ENCODE data around the gene MYCBPAP. TPM values are rescaled to one million over a fixed set of nuclear protein-coding genes. Genes with fewer than 3 reads are reported as not detected.

MYCBPAP gene
- total RNA-seq, 1 donor from 2014 or later: not detected

DNA sequence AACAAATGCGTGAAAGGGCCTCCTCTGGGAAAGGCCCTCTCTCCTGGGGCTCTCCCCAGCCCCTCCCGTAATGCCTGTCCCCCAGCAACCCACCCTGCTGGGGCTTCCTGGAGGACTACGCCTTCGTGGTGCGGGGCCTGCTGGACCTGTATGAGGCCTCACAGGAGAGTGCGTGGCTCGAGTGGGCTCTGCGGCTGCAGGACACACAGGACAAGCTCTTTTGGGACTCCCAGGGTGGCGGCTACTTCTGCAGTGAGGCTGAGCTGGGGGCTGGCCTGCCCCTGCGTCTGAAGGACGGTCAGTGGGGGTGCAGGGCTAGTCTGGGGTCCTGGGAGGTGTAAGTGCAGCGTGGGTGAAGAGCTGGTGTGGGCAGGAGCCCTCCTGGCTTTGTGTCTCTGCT, 43.6 kb downstream of the MYCBPAP start:
- no peak for DNase-seq (ENCODE audit: low spot score)

DNA sequence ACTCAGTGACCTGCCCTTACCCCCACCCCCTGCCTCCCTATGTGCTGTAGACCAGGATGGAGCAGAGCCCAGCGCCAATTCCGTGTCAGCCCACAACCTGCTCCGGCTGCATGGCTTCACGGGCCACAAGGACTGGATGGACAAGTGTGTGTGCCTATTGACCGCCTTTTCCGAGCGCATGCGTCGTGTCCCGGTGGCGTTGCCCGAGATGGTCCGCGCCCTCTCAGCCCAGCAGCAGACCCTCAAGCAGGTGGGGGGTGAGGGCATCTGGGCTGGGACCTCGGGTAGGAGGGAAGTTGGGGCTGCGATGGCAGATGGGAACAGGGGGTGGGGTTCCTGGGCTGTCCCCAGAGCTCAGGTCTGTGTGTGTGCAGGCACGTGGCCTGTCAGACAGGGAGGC, 46.0 kb downstream of the MYCBPAP start:
- no peak for DNase-seq (ENCODE audit: low spot score)

- DNase-seq (ENCODE audit: low spot score): no peak
Measured at GRCh38 chr17:50556803-50557202, 48.6 kb downstream of the MYCBPAP start.

DNA sequence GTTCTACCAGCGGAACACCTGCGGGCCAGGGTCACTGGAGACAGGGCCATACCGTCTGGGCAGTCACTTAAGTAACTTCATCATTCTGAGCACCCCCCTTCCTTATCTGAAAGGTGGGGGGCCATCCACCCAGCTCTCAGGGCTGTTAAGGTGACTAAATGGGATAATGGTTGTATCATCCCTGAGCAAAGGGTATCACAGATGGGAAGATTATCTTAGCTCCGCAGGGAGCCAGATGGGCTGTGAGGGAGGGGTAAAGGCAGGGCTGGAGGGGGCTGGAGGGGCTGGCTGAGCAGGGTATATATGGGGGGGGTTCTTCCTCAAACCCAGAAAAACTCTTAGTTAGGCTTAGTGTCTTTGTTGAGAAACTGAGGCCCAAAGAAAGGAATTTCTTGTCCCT, 49.4 kb downstream of the MYCBPAP start:
- DNase-seq (ENCODE audit: low spot score): no peak

DNA sequence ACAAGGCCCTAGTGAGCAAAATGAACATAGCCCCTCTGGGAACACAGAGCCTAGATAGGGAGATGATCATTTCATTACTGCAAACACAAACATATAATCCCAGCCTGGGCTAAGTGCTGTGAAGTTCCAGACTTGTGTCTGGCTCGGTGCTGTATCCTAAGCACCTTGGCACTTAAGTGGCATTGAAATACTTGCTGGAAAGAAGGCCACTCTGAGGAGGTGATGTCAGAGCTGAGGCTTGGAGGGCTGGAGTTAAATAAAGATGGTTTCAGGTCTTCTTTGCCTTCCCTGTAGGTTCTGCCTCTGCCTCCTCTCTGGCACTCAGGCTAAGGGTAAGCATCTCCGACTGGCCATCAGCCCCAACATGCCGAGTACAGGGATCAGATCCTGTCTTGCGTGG, 49.9 kb downstream of the MYCBPAP start:
- DNase-seq (ENCODE audit: low spot score): no peak

DNA sequence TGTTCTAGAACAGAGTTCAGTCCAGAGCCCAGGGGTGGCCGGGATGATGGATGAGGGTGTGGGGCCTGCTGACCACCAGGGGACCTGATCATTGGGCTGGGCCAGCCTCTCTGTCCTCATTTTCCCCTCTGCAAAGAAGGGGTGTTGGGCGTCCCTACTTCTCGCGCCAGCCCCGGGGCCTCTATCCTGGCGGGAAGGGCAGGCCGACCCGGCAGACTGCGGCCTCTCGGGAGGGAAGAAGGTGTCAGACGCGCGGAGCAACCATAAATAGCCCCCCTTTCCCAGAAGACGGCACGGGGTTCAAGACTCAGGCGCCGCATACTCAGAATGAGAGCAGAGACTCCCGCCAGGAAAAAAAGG, 50.3 kb downstream of the MYCBPAP start:
- no peak for DNase-seq (ENCODE audit: low spot score)

DNA sequence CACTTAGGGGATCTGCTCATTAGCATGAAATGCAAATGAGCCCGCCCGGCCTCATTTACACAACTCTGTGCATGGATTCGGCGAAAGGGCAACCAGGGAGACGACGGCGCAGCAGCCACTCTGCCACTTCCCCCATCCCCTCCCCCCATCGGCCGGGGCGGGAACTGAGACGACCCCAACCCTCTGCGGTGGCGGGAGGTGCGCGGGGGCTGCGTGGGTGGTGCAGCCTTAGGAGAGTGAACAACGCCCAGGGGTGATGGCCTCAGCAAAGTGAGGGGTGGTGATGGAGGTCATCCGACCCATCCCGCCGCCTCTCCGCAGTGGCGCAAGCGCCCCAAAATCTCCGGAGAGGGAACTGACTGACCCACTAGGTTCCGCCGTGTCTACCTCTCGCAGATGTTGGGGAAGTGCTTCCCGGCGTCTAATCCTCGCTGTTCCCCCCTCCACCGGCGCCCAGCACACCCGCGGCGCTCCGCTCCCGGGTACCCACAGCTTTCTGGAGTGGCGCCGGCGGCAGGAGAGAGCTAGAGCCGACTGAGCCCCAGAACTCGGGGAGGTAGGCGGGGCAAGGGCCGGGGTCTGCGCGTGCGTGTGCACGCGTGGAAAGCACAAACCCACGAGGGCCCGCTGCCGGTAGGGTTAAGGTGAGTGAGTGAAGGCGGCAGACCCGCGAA, 50.8 kb downstream of the MYCBPAP start:
- DNase-seq (ENCODE audit: low spot score): no peak

- DNase-seq (ENCODE audit: low spot score): peak; percentile 89
Measured at GRCh38 chr17:50559674-50560184, 51.5 kb downstream of the MYCBPAP start.

DNA sequence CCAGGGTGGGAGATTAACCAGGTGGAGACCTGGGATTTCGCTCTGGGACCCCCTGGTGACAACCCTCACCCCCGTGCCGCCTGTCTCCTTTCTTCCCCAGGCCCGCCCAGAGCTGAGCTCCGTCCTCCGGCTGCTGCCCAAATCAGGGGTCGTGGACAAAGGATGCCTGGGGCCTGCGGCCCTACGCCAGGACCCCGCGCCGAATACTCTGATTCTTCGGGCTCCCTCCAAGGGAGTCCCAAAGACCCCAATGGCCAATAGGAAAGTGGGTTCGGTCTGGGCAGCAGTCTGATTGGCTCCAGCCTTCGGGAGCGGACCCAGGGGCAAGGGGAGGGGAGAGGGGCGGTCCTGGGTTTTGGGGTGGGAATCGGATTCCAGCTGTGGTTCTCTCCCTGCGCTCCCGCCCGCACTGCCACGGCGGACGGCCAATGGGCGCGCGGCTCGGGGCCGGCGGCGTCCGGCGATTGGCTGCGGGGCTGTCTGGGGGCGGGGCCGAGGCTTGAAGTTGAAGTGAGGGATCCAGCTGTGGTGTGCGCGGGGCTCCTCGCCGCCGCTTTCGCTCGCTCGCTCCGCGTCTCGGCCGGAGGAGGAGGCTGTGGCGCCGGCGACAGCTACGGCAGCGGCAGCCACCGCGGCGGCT, 52.1 kb downstream of the MYCBPAP start, which contains the start of gene CACNA1G:
Gene CACNA1G (plus strand): TSS at position 531 of the 640 bp plus-strand sequence. CDS start 745 bp downstream, outside the sequence.
- peak; percentile 97 for DNase-seq (ENCODE audit: low spot score)

GRCh38 chr17:50560931-50561745, 52.9 kb downstream of the MYCBPAP start:
- DNase-seq (ENCODE audit: low spot score): no peak

DNA sequence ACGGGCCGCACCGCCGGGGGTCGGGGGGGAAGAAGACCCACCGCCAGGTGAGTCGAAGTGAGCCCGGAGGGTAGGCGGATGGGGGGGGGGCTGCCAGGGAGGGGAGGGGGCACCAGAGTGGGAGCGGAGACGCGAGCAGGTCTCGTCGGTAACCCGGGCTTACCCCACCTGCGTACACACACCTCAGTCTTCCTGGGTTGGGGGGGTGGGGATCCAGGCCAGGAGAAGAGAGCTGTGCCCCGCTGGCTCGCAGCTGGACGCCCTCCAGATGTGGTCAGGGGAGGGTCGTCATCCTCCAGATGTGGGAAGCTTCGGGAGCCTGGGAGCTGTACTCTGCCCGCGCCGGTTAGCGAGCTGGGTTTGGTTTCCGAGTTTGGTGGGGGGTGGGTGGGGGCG, 53.5 kb downstream of the MYCBPAP start:
- DNase-seq (ENCODE audit: low spot score): no peak

GRCh38 chr17:50562242-50563091, 54.2 kb downstream of the MYCBPAP start:
- DNase-seq (ENCODE audit: low spot score): no peak

- DNase-seq (ENCODE audit: low spot score): no peak
Measured at GRCh38 chr17:50563092-50563511, 54.9 kb downstream of the MYCBPAP start.

DNA sequence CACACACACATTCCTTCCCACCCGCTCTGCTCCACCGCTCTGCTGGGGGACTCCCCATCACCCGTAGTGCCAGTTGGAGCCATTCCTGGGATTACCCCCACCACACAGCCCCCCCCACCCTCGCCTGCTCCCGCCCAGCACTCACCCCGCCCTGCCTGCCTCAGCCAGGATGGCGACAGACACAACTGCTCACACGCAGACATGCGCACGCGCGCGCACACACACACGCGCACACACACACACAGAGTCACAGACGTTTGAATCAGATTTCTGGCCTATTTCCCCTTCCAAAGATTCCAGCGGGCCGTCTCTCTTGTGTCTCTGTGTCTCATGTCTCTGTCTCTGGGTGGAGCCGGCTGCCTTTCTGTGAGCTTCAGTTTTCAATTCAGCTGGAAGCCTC, 56.7 kb downstream of the MYCBPAP start:
- DNase-seq (ENCODE audit: low spot score): peak; percentile 87

DNA sequence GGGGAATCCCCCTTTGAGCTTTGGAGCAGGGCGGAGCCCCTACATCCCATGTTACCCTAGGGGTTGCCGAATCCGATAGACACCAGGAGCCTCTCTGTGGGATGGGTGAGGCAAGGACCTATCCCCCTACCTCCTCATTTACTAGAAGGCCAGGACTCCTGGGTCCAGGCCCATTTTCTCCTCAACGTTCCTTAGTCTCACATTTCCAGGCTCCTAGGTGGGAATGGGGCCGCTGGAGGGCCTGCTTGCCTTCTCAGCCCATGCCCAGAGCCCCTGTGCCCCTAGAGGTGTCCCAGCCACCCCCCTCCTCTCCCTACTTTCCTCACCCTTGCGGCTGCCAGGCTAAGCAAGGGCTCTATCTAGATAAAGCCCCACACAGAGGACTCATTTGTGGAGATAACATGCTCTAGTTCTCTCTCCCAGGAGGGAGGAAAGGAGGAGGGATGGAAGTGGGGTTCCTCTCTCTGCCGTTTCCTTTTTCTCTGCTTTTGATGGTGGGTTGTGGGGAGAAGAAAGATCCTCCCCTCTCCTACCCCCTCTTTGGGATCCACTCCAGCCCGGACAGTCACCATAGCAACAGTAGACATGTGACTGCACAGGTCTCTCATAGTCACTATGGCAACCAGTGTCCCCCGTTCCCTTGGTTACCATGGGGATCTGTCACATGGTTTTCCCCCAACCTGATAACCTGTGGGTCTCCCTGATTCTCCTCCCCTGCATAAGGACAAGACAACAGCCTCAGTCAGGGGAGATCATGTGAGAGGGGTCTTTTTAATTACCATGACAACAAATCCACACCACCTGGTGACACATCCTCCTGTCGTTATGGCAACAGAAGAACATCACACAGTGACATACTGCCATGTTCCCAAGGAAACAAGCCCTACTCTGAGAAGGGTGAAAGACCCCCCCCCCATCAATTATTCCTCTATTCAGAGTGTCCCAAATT, 57.4 kb downstream of the MYCBPAP start:
- DNase-seq (ENCODE audit: low spot score): peak; percentile 44

GRCh38 chr17:50566886-50567285, 58.6 kb downstream of the MYCBPAP start:
- no peak for DNase-seq (ENCODE audit: low spot score)

DNA sequence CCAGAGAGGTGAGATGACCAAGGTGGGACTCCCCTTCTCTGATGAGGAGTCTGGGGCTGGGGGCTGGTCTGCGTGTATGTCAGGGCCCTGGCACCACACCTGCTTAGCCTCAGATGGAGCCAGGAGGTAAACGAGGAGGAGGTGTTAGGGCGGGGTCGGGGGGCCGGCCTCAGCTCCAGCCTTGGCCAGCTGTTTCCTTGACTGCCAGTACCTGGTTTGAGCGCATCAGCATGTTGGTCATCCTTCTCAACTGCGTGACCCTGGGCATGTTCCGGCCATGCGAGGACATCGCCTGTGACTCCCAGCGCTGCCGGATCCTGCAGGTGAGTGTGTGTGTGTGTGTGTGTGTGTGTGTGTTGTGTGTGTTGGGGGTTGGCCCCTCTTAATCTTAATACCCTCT, 60.4 kb downstream of the MYCBPAP start:
- no peak for DNase-seq (ENCODE audit: low spot score)

DNA sequence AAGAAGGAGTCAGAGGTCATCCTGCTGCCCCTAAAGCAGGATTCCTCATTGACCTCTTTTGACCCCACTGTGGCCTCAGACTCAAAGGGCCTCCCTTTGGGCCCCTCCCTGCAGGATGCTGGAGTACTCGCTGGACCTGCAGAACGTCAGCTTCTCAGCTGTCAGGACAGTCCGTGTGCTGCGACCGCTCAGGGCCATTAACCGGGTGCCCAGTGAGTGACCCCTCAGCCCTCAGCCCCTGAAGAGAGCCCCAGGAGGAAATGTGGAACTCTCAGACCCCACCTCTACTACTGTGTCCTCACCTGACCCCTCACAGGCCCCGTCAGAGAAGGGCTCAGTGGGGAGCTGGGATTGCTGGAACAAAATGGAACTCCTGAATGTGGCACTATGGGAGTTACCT, 61.4 kb downstream of the MYCBPAP start:
- no peak for DNase-seq (ENCODE audit: low spot score)

GRCh38 chr17:50570032-50570431, 61.8 kb downstream of the MYCBPAP start:
- no peak for DNase-seq (ENCODE audit: low spot score)

GRCh38 chr17:50570528-50570927, 62.3 kb downstream of the MYCBPAP start:
- no peak for DNase-seq (ENCODE audit: low spot score)

Data from umbilical cord (tissue), 2 donors.